ENCODE measurements around the gene DCUN1D1.

GRCh38 chr3:183022936-183023516, 42.7 kb upstream of the DCUN1D1 start:
- TF ChIP-seq POLR2A (IDR thresholded peaks at IDR 0.05): no peak
- TF ChIP-seq CTCF (IDR thresholded peaks at IDR 0.05): no peak

Measured in lower leg skin (tissue), 3 donors.